Spinal cord (tissue), 10 donors: ENCODE results near the gene TLK2. TPM values are rescaled to one million over a fixed set of nuclear protein-coding genes. Genes with fewer than 3 reads are reported as not detected.
"Not testable (repeated sequence)": the region's sequence is repeated elsewhere in the genome, so short reads cannot be mapped to it uniquely, and the experiment has no call there.

Experiments
- DNase-seq, 6 donors: peaks; one replicate each; pipeline versions ENCODE4 v3.0.0 to v3.0.0-alpha.2; 2013 to 2015; ENCODE audit warnings: low spot score in 6 of 6, low read depth in 4 of 6
- H3K27ac ChIP-seq: one replicate; pipeline ENCODE4 v1.5.1; 2013; ENCODE audit warnings: low read depth, low read length, control low read depth
- H3K27me3 ChIP-seq: one replicate; pipeline ENCODE4 v1.6.1; 2013; ENCODE audit warnings: low read length; ENCODE audit not compliant: control insufficient read depth, insufficient read depth
- H3K36me3 ChIP-seq: one replicate; pipeline ENCODE4 v1.6.1; 2013; ENCODE audit warnings: low read length; ENCODE audit not compliant: control insufficient read depth, insufficient read depth
- H3K4me1 ChIP-seq: one replicate; pipeline ENCODE4 v1.6.1; 2013; ENCODE audit warnings: low read length; ENCODE audit not compliant: control insufficient read depth, insufficient read depth
- H3K4me3 ChIP-seq: one replicate; pipeline ENCODE4 v1.5.1; 2013; ENCODE audit warnings: low read depth, low read length, control low read depth
- H3K9me3 ChIP-seq: one replicate; pipeline ENCODE4 v1.6.1; 2013; ENCODE audit warnings: low read length; ENCODE audit not compliant: control insufficient read depth, insufficient read depth
- WGBS: methylation state at CpG from one replicate; pipeline ENCODE4 v1.1.5; 2013; ENCODE audit warnings: missing lambda C conversion rate; ENCODE audit not compliant: insufficient coverage; 5-methylcytosine and 5-hydroxymethylcytosine counted together
- polyA plus RNA-seq, 2 donors: library from polyadenylated mRNA; unstranded; fragments of 120-200 nt; gene quantifications; one replicate each; pipeline ENCODE4 v1.2.1, GENCODE V29; 2013; ENCODE audit not compliant: insufficient read length in 2 of 2
- total RNA-seq, 2 donors: library from RNA; depleted of rRNA in 1 of 2; stranded (reverse); fragments of 120-200 nt in 1 of 2; fragments of >200 nt in 1 of 2; gene quantifications; one replicate each; pipeline versions ENCODE4 v1.2.3 to v1.2.4, GENCODE V29; 2013 to 2014
- donor health status: healthy.

The TLK2 gene
- total and polyA plus RNA-seq, 4 donors: 53.4 to 65.5 (median 54.9) TPM

DNA sequence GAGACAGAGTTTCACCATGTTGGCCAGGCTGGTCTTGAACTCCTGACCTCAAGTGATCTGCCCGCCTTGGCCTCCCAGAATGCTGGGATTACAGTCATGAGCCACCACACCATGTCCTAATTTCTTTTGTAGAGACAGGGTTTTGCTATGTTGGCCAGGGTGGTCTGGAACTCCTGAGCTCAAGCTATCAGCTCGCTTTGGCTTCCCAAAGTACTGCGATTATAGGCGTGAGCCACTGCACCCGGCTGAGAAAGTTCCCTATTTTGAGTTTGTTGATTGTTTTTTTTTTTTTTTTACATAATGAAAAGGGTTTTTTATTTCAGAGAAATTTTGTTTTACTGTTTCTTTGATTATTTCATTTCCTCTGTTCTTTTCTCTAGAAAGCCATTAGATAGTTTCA is 67.4 kb downstream of the TLK2 start:
- not testable (repeated sequence) for H3K4me3 ChIP-seq, DNase-seq, H3K36me3 ChIP-seq, H3K4me1 ChIP-seq, H3K27me3 ChIP-seq, H3K9me3 ChIP-seq, H3K27ac ChIP-seq
- WGBS: no CpG with 5 or more reads among the region's 5 CpGs

DNA sequence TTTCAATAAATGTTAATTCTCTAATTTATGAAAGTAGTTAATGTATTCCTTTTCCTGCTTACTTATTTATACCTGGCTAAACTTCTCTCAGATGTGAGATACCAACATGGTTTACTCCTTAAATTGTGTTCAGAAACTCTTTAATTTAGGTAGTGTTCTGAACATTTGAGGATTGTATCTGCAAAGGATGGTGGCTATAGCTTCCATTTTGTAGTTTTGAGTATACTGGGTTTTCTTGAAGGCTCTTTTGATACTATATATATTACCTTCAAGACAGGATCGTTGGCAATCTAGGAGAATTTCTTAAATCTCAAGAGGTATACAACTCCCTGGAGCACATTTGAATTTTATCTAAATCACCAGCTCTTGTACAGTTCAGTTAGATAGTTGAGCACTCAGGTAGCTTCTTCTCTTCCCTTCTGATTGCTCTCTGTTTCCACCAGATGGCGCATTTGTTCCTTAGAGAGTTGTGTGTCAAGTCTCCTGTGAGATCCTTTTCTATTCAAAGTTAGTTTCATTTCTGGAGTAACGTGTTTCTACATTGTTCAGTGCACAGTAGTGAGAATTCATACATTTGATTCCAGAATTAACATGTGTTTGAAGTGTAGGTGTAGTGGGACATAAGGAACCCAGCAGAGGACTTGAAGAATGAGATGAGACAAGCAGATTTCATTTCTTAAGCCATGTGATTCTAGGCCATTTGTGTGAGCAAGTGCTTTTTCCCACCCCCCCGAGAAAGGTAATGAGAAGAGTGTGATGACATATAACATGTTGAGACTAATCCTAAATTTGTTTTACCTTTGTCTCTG is 74.4 kb downstream of the TLK2 start:
- not testable (repeated sequence) for H3K9me3 ChIP-seq, H3K27ac ChIP-seq, H3K4me1 ChIP-seq, H3K27me3 ChIP-seq, H3K4me3 ChIP-seq, H3K36me3 ChIP-seq
- 0% methylated on average over 1 of the region's 4 CpGs for WGBS
- DNase-seq: peak in 3 of 6 donors; percentile 4 to 80 (median 20)

DNA sequence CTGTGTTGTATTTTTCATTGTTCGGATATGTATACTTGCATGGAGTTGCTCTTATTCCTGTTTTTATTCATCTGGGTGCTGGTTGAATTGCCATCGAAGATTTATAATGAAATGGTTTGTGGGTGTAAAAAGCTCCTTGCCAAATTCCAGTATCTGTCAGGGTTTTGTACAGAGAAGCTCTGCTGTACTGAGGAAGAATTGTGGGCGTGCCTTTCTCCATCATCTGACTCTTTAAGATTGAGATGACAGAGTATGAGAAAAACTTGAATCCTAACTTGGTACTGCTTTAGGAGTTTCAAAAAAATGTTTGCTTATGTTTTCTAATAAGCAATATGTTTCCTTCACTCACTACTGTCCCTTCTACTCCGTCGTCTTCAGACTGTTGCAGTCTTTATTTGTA is 78.9 kb downstream of the TLK2 start:
- WGBS: no CpG with 5 or more reads among the region's 5 CpGs
- not testable (repeated sequence) for H3K27me3 ChIP-seq, H3K4me3 ChIP-seq, H3K27ac ChIP-seq, DNase-seq, H3K4me1 ChIP-seq, H3K9me3 ChIP-seq, H3K36me3 ChIP-seq

DNA sequence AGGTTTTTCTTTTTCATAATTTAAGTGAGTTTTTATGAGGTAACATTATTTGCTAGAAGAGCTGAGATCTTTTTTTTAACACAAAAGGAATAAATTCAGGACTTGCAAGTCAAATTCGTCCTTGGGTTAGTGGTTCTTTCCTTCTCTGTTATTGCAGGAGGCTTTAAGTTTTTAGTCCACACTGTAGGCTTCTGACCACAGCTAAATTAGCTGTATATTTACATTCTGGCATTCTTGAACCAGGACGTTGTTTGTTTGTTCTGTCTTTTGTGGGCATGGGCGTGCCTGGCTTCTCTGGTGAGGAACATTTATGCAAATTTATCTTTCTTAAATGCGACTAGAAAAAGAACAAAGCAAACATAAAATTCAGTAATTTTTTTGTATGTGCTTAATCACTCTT is 80.3 kb downstream of the TLK2 start:
- H3K4me1 ChIP-seq, H3K9me3 ChIP-seq, H3K4me3 ChIP-seq, DNase-seq, H3K27me3 ChIP-seq, H3K27ac ChIP-seq, H3K36me3 ChIP-seq: not testable (repeated sequence)
- no CpG with 5 or more reads among the region's 4 CpGs for WGBS

DNA sequence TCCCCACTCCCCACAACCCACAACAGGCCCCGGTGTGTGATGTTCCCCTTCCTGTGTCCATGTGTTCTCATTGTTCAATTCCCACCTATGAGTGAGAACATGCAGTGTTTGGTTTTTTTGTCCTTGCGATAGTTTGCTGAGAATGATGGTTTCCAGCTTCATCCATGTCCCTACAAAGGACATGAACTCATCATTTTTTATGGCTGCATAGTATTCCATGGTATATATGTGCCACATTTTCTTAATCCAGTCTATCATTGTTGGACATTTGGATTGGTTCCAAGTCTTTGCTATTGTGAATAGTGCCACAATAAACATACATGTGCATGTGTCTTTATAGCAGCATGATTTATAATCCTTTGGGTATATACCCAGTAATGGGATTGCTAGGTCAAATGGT is 82.3 kb downstream of the TLK2 start:
- not testable (repeated sequence) for H3K4me3 ChIP-seq

GRCh38 chr17:62562656-62563055 is 84.0 kb downstream of the TLK2 start:
- H3K4me3 ChIP-seq: no peak overlapping the region
- no peak overlapping the region for H3K27ac ChIP-seq
- H3K4me1 ChIP-seq: no peaks in the 10 kb centered on the region
- DNase-seq: no peak
- H3K27me3 ChIP-seq: no peaks in the 10 kb centered on the region
- no CpG with 5 or more reads among the region's 1 CpG for WGBS
- H3K9me3 ChIP-seq: no peaks in the 10 kb centered on the region
- H3K36me3 ChIP-seq: peaks cover 4% of the 10 kb centered on the region

More for the DNA sequence above, 82.3 kb downstream of the TLK2 start:
- H3K27ac ChIP-seq, H3K27me3 ChIP-seq, H3K4me1 ChIP-seq, DNase-seq, H3K36me3 ChIP-seq, H3K9me3 ChIP-seq: not testable (repeated sequence)
- no CpG with 5 or more reads among the region's 2 CpGs for WGBS

GRCh38 chr17:62565817-62566216 is 87.2 kb downstream of the TLK2 start:
- DNase-seq: no peak
- Histone ChIP-seq H3K27me3 (no peaks in the 10 kb centered on the region), H3K9me3 (no peaks in the 10 kb centered on the region), H3K27ac (no peak overlapping the region), H3K4me3 (no peak overlapping the region), H3K36me3 (peaks cover 5% of the 10 kb centered on the region), H3K4me1 (no peaks in the 10 kb centered on the region)
- WGBS: no CpG with 5 or more reads among the region's 1 CpG

- Histone ChIP-seq H3K4me1 (no peaks in the 10 kb centered on the region), H3K27ac (no peak overlapping the region), H3K9me3 (no peaks in the 10 kb centered on the region), H3K4me3 (no peak overlapping the region), H3K27me3 (no peaks in the 10 kb centered on the region), H3K36me3 (peaks cover 5% of the 10 kb centered on the region)
- WGBS: 100% methylated on average over 1 of the region's 4 CpGs
- DNase-seq: no peak
Observed at GRCh38 chr17:62566996-62567578, 88.5 kb downstream of the TLK2 start.

DNA sequence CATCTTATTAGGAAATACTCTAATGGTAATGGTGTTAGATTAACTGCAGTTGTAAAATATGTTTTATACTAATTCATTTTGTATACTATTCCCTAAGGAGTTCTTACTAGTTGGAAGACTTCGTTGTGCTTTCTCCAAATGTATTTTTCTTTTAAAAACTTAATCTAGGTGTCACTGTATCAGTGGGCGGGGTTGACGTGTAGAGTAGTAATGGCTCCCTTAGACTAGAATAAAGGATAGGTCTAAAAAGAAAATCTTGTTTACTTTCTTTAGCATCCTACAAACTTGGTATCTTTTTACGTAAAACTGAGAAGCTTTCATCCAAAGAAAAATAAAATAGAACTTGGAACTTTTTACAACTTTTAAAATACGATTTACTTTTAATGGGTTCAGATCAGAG is 93.9 kb downstream of the TLK2 start:
- H3K36me3 ChIP-seq: peaks cover 9% of the 10 kb centered on the region
- H3K27ac ChIP-seq: no peak overlapping the region
- WGBS: no CpG with 5 or more reads among the region's 5 CpGs

GRCh38 chr17:62572888-62573401 is 94.3 kb downstream of the TLK2 start:
- Histone ChIP-seq H3K36me3 (peaks cover 9% of the 10 kb centered on the region), H3K4me1 (no peaks in the 10 kb centered on the region), H3K9me3 (no peaks in the 10 kb centered on the region), H3K27me3 (no peaks in the 10 kb centered on the region), H3K27ac (no peak overlapping the region), H3K4me3 (no peak overlapping the region)
- no peak for DNase-seq
- no CpG with 5 or more reads among the region's 7 CpGs for WGBS

More for the DNA sequence above, 93.9 kb downstream of the TLK2 start:
- no peaks in the 10 kb centered on the region for H3K4me1 ChIP-seq
- no peak overlapping the region for H3K4me3 ChIP-seq
- no peaks in the 10 kb centered on the region for H3K27me3 ChIP-seq
- DNase-seq: no peak
- no peaks in the 10 kb centered on the region for H3K9me3 ChIP-seq
